B cell (primary cell): ENCODE data around the gene LRRC8E. TPM values are rescaled to one million over a fixed set of nuclear protein-coding genes. Genes with fewer than 3 reads are reported as not detected.

Experiments
- ATAC-seq: fragments of 200-7000 bp; cut with Tn5 transposase; one replicate; pipeline ENCODE4 v1.10.0; 2021; ENCODE audit warnings: low read depth, mild to moderate bottlenecking, moderate number of reproducible peaks, moderate library complexity
- CTCF ChIA-PET: fragments of 350-600 bp; sonication (Branson Sonifier 250); formaldehyde crosslinking; loops from one replicate; lab custom pipeline; 2021; ENCODE audit warnings: antibody characterized with exemption, inconsistent platforms; lab: Charles Lee
- POLR2A ChIA-PET: fragments of 350-600 bp; sonication (Branson Sonifier 250); formaldehyde crosslinking; loops from one replicate; lab custom pipeline; 2021; ENCODE audit warnings: antibody characterized with exemption; lab: Charles Lee
- DNase-seq: peaks from one replicate; pipeline ENCODE4 v3.0.0; 2013
- H2AFZ ChIP-seq: 2 replicates; pipeline ENCODE4 v1.6.1; 2012; ENCODE audit warnings: mild to moderate bottlenecking, low read depth, low read length; ENCODE audit not compliant: insufficient read depth, poor library complexity, severe bottlenecking
- H3K27ac ChIP-seq, 2 donors: 1 replicate in 1 of 2; 2 replicates in 1 of 2; pipeline ENCODE4 v1.5.1; 2012 to 2013; ENCODE audit warnings: low read length in 2 of 2, mild to moderate bottlenecking in 2 of 2, moderate library complexity in 1 of 2
- H3K27me3 ChIP-seq, 4 experiments: fragments of 200-600 bp in 1 of 4; sonication (generic) in 1 of 4; replicated peaks in 1 of 4; 1 replicate in 2 of 4; 2 replicates in 2 of 4; pipeline versions ENCODE4 v1.6.1 to v1.7.0; 2013 to 2016; ENCODE audit warnings: low read length in 3 of 4, mild to moderate bottlenecking in 2 of 4, mixed read lengths in 1 of 4, moderate library complexity in 1 of 4; ENCODE audit not compliant: insufficient read depth in 4 of 4, control insufficient read depth in 3 of 4; ENCODE audit errors: control extremely low read depth in 1 of 4
- H3K36me3 ChIP-seq, 2 experiments: replicated peaks in 1 of 2; 1 replicate in 1 of 2; 2 replicates in 1 of 2; pipeline versions ENCODE4 v1.6.1 to v1.7.1; 2013; ENCODE audit warnings: low read length in 1 of 2; ENCODE audit not compliant: insufficient read depth in 2 of 2, control insufficient read depth in 1 of 2; ENCODE audit errors: control extremely low read depth in 1 of 2, extremely low read depth in 1 of 2
- H3K4me1 ChIP-seq, 2 donors: fragments of 200-600 bp in 1 of 2; sonication (generic) in 1 of 2; 1 replicate in 1 of 2; 2 replicates in 1 of 2; pipeline versions ENCODE4 v1.5.1 to v1.6.1; 2013 to 2017; ENCODE audit warnings: low read length in 2 of 2; ENCODE audit not compliant: control insufficient read depth in 2 of 2, insufficient read depth in 2 of 2
- H3K4me2 ChIP-seq: replicated peaks from 2 replicates; pipeline ENCODE3; 2012; ENCODE audit warnings: mild to moderate bottlenecking, low read depth, low read length; ENCODE audit not compliant: poor library complexity, severe bottlenecking
- H3K4me3 ChIP-seq, 5 experiments: fragments of 200-600 bp in 1 of 5; sonication (generic) in 1 of 5; 1 replicate in 3 of 5; 2 replicates in 2 of 5; pipeline versions ENCODE4 v1.5.1 to v1.7.0; 2011 to 2016; ENCODE audit warnings: low read length in 4 of 5, mild to moderate bottlenecking in 4 of 5, low read depth in 2 of 5, control low read depth in 1 of 5, moderate library complexity in 1 of 5; ENCODE audit not compliant: insufficient read depth in 1 of 5; ENCODE audit errors: control extremely low read depth in 1 of 5, extremely low read depth in 1 of 5
- H3K79me2 ChIP-seq: fragments of 200-600 bp; sonication (generic); one replicate; pipeline ENCODE4 v1.6.0; 2016; ENCODE audit warnings: low read length; ENCODE audit not compliant: control insufficient read depth, insufficient read depth
- H3K9ac ChIP-seq: fragments of 200-600 bp; sonication (generic); 2 replicates; pipeline ENCODE4 v1.6.1; 2017; ENCODE audit warnings: mild to moderate bottlenecking, low read length, moderate library complexity
- H3K9me3 ChIP-seq, 3 donors: one replicate each; pipeline versions ENCODE4 v1.6.1 to v1.7.1; 2013; ENCODE audit warnings: low read length in 2 of 3; ENCODE audit not compliant: control insufficient read depth in 2 of 3, insufficient read depth in 1 of 3; ENCODE audit errors: control extremely low read depth in 1 of 3
- H4K20me1 ChIP-seq: 2 replicates; pipeline ENCODE4 v1.6.0; 2012; ENCODE audit warnings: mild to moderate bottlenecking, low read length; ENCODE audit not compliant: insufficient read depth, control insufficient read depth, poor library complexity, severe bottlenecking
- H3K27ac Mint-ChIP-seq: one replicate; pipeline ENCODE4 v1.8.0; 2021; ENCODE audit warnings: mixed read lengths
- H3K27me3 Mint-ChIP-seq: one replicate; pipeline ENCODE4 v1.8.0; 2021; ENCODE audit warnings: mixed read lengths
- H3K4me1 Mint-ChIP-seq: one replicate; pipeline ENCODE4 v1.8.0; 2021; ENCODE audit warnings: mixed read lengths
- H3K4me3 Mint-ChIP-seq: one replicate; pipeline ENCODE4 v1.8.0; 2021; ENCODE audit warnings: mixed read lengths
- H3K9me3 Mint-ChIP-seq: one replicate; pipeline ENCODE4 v1.8.0; 2022; ENCODE audit warnings: mixed read lengths; ENCODE audit not compliant: insufficient read depth
- EZH2 ChIP-seq: IDR thresholded peaks from 2 replicates; pipeline ENCODE4 v1.6.1; 2012; ENCODE audit warnings: borderline replicate concordance, low read depth, mild to moderate bottlenecking, moderate library complexity, low read length; ENCODE audit not compliant: insufficient read depth, poor library complexity, severe bottlenecking
- WGBS: methylation state at CpG from one replicate; pipeline ENCODE4 v1.1.5; 2013; ENCODE audit warnings: missing lambda C conversion rate; ENCODE audit not compliant: insufficient coverage; 5-methylcytosine and 5-hydroxymethylcytosine counted together
- intact Hi-C: fragments of 100-400 bp; cut with micrococcal nuclease; formaldehyde crosslinking; loops from one replicate; pipeline ENCODE4 v1.10.0; 2022
- polyA plus RNA-seq: library from polyadenylated mRNA; depleted of rRNA; stranded (reverse); fragments of >200 nt; gene quantifications from 2 replicates; pipeline ENCODE4 v1.2.3, GENCODE V29; 2012
- total RNA-seq, 2 donors: library from RNA; stranded (reverse); fragments of 120-200 nt in 1 of 2; gene quantifications; 1 replicate in 1 of 2; 2 replicates in 1 of 2; pipeline versions ENCODE4 v1.2.3 to v1.2.4, GENCODE V29; 2013 to 2022
- TF ChIP-seq, protein P1 (sequence below): fragments of 200-600 bp; IDR thresholded peaks from one replicate; pipeline ENCODE4 v1.8.0; 2022; ENCODE audit warnings: antibody characterized with exemption, mild to moderate bottlenecking

The LRRC8E gene
- total and polyA plus RNA-seq, 2 donors (not counting 1 experiment from before 2014, with no cell fraction given): not detected

GRCh38 chr19:7931221-7932061, 43.1 kb downstream of the LRRC8E start:
- H3K9me3 ChIP-seq: no peaks in the 10 kb centered on the region
- H3K4me1 ChIP-seq: peaks cover 1 to 2% of the 10 kb centered on the region in 2 donors
- no peak for DNase-seq
- H3K4me3 ChIP-seq: no peak overlapping the region
- no peaks in the 10 kb centered on the region for H3K27me3 Mint-ChIP-seq
- CTCF ChIA-PET: interaction anchor here (2.9 kb wide), 1 partner anchor 13 kb away, joined by 18 read pairs; the partner anchor contains the start of gene TIMM44
- no peak for TF ChIP-seq EZH2
- TF ChIP-seq, protein P1, sequence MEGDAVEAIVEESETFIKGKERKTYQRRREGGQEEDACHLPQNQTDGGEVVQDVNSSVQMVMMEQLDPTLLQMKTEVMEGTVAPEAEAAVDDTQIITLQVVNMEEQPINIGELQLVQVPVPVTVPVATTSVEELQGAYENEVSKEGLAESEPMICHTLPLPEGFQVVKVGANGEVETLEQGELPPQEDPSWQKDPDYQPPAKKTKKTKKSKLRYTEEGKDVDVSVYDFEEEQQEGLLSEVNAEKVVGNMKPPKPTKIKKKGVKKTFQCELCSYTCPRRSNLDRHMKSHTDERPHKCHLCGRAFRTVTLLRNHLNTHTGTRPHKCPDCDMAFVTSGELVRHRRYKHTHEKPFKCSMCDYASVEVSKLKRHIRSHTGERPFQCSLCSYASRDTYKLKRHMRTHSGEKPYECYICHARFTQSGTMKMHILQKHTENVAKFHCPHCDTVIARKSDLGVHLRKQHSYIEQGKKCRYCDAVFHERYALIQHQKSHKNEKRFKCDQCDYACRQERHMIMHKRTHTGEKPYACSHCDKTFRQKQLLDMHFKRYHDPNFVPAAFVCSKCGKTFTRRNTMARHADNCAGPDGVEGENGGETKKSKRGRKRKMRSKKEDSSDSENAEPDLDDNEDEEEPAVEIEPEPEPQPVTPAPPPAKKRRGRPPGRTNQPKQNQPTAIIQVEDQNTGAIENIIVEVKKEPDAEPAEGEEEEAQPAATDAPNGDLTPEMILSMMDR: no peak
- no peak overlapping the region for H2AFZ ChIP-seq
- peaks cover 4% of the 10 kb centered on the region for H3K4me1 Mint-ChIP-seq
- no peak overlapping the region for H3K27ac ChIP-seq
- H3K4me2 ChIP-seq: no peak overlapping the region
- peaks cover 18% of the 10 kb centered on the region for H4K20me1 ChIP-seq
- POLR2A ChIA-PET: interaction anchor here (0.6 kb wide), 1 partner anchor 753 kb away, joined by 3 read pairs; no protein-coding TSS in a partner anchor
- no peak overlapping the region for H3K9ac ChIP-seq
- H3K79me2 ChIP-seq: no peaks in the 10 kb centered on the region
- H3K9me3 Mint-ChIP-seq: no peaks in the 10 kb centered on the region
- 98% methylated on average over 35 of the region's 36 CpGs for WGBS
- peaks cover 2 to 50% of the 10 kb centered on the region in 2 experiments for H3K36me3 ChIP-seq
- intact Hi-C loops: no loop called here
- H3K27me3 ChIP-seq: no peaks in the 10 kb centered on the region
- no peak overlapping the region for H3K27ac Mint-ChIP-seq
- ATAC-seq: no peak
- H3K4me3 Mint-ChIP-seq: no peak overlapping the region
